Measurements from ENCODE around the gene DEFB132. TPM values are rescaled to one million over a fixed set of nuclear protein-coding genes. Genes with fewer than 3 reads are reported as not detected.

The DEFB132 gene
- polyA plus RNA-seq, 1 of the 3 experiments (the other 2 are of a cell fraction), result not detected

- no peak overlapping the region for H3K27ac ChIP-seq (ENCODE audit: low read depth in 2 of 2, low read length in 1 of 2)
- no peak overlapping the region for H2AFZ ChIP-seq (ENCODE audit: low read depth)
- H3K79me2 ChIP-seq (ENCODE audit: insufficient read depth), result no peaks in the 10 kb centered on the region
- H3K9me2 ChIP-seq, result no peaks in the 10 kb centered on the region
- no peaks in the 10 kb centered on the region for H4K20me1 ChIP-seq (ENCODE audit: insufficient read depth)
- H3K9ac ChIP-seq, result no peak overlapping the region
- H3K4me2 ChIP-seq, result no peak overlapping the region
- ChIA-PET POLR2A (no interaction called here), CTCF (interaction anchor here (3.7 to 5.4 kb wide), 2 partner anchors 55 to 120 kb away, joined by 15 to 30 read pairs; no protein-coding TSS in a partner anchor)
- H3K4me1 ChIP-seq (ENCODE audit: control insufficient read depth in 1 of 2, insufficient read depth in 2 of 2, low read depth in 1 of 2, low read length in 1 of 2), result no peaks in the 10 kb centered on the region
- H3K36me3 ChIP-seq (replicated peaks in 1 of 2; ENCODE audit: control insufficient read depth in 1 of 2, insufficient read depth in 2 of 2, low read length in 1 of 2), result no peaks in the 10 kb centered on the region
- no peak overlapping the region for H3K4me3 ChIP-seq (ENCODE audit: low read depth in 2 of 2, low read length in 1 of 2)
- no peak for DNase-seq
- no peaks in the 10 kb centered on the region for H3F3A ChIP-seq (replicated peaks; ENCODE audit: insufficient read depth)
- no peak for TF ChIP-seq TCF12 (IDR thresholded peaks at IDR 0.05)
- TF ChIP-seq GATA2 (CRISPR knock-in tag; IDR thresholded peaks at IDR 0.05), result no peak
- no peak for TF ChIP-seq CTCF (IDR thresholded peaks at IDR 0.05)
- TF ChIP-seq SIN3A (IDR thresholded peaks at IDR 0.05; ENCODE audit: borderline replicate concordance, low read depth, low read length), result no peak
- no peak for TF ChIP-seq FOXJ3 (CRISPR knock-in tag; IDR thresholded peaks at IDR 0.05)
- no peak for TF ChIP-seq TEAD4 (IDR thresholded peaks at IDR 0.05; ENCODE audit: borderline replicate concordance, insufficient read depth)
- H3K9me3 ChIP-seq, result no peaks in the 10 kb centered on the region
- WGBS (ENCODE audit: low lambda C conversion rate), result 8% methylated on average over 7 of the region's 7 CpGs
- no peaks in the 10 kb centered on the region for H3K27me3 ChIP-seq (ENCODE audit: insufficient read depth)
Observed at GRCh38 chr20:210809-211502, 46.6 kb upstream of the DEFB132 start.

- H3K9me2 ChIP-seq, result no peaks in the 10 kb centered on the region
- TF ChIP-seq RCOR1 (IDR thresholded peaks at IDR 0.05; ENCODE audit: low read length) (no peak), NRF1 (IDR thresholded peaks at IDR 0.05; ENCODE audit: low read depth, low read length) (no peak), ZBTB33 (IDR thresholded peaks at IDR 0.05; ENCODE audit: borderline replicate concordance, low read depth) (no peak), FOSL2 (IDR thresholded peaks at IDR 0.05; ENCODE audit: borderline replicate concordance, low read depth) (no peak), MXI1 (IDR thresholded peaks at IDR 0.05; ENCODE audit: low read depth, low read length) (no peak), EZH2phosphoT487 (IDR thresholded peaks at IDR 0.05; ENCODE audit: borderline replicate concordance, low read depth) (no peak), GATA2 (CRISPR knock-in tag; IDR thresholded peaks at IDR 0.05) (no peak), TAF1 (IDR thresholded peaks at IDR 0.05; ENCODE audit: borderline replicate concordance, low read depth, low read length) (no peak), JUND (IDR thresholded peaks at IDR 0.05) (no peak)
- no peak overlapping the region for H3K4me2 ChIP-seq
- H3F3A ChIP-seq (replicated peaks; ENCODE audit: insufficient read depth), result no peaks in the 10 kb centered on the region
- H3K9me3 ChIP-seq, result no peaks in the 10 kb centered on the region
- no peaks in the 10 kb centered on the region for H3K4me1 ChIP-seq (ENCODE audit: control insufficient read depth in 1 of 2, insufficient read depth in 2 of 2, low read depth in 1 of 2, low read length in 1 of 2)
- H3K27me3 ChIP-seq (ENCODE audit: insufficient read depth), result no peaks in the 10 kb centered on the region; the same call in 1 of the 2 replicates
- no peak overlapping the region for H3K27ac ChIP-seq (ENCODE audit: low read depth in 2 of 2, low read length in 1 of 2)
- no peaks in the 10 kb centered on the region for H3K36me3 ChIP-seq (replicated peaks in 1 of 2; ENCODE audit: control insufficient read depth in 1 of 2, insufficient read depth in 2 of 2, low read length in 1 of 2)
- H4K20me1 ChIP-seq (ENCODE audit: insufficient read depth), result no peaks in the 10 kb centered on the region
- H3K79me2 ChIP-seq (ENCODE audit: insufficient read depth), result no peaks in the 10 kb centered on the region
- ChIA-PET POLR2A (no interaction called here), CTCF (interaction anchor here (1.1 to 5.4 kb wide), 3 partner anchors 51 to 117 kb away, joined by 3 to 30 read pairs (median 7); no protein-coding TSS in a partner anchor)
- no peak overlapping the region for H3K9ac ChIP-seq
- 30% methylated on average over 2 of the region's 2 CpGs for WGBS (ENCODE audit: low lambda C conversion rate)
- no peak overlapping the region for H3K4me3 ChIP-seq (ENCODE audit: low read depth in 2 of 2, low read length in 1 of 2)
- DNase-seq, result no peak
- no peak overlapping the region for H2AFZ ChIP-seq (ENCODE audit: low read depth)
Observed at GRCh38 chr20:214383-214782, 43.1 kb upstream of the DEFB132 start.
